Spleen (tissue), 7 donors: ENCODE data around the gene DYRK1A.

ENCODE experiments used
- POLR2AphosphoS5 ChIP-seq, 3 donors: sonication (generic); formaldehyde crosslinking; IDR thresholded peaks; one replicate each; pipeline ENCODE4 v1.5.1; 2017; ENCODE audit warnings: antibody characterized with exemption in 3 of 3
- TF ChIP-seq, protein P1 (sequence below), 11 experiments: fragments of 200-600 bp in 7 of 11; fragments of 450-650 bp in 4 of 11; sonication (generic) in 4 of 11; IDR thresholded peaks in 8 of 11; conservative IDR thresholded peaks in 3 of 11; 1 replicate in 7 of 11; 2 replicates in 4 of 11; pipeline versions ENCODE4 v1.4.0 to v1.8.0; 2016 to 2021; ENCODE audit warnings: antibody characterized with exemption in 11 of 11, inconsistent platforms in 4 of 11, mild to moderate bottlenecking in 1 of 11
- donor health status: DM: no; HTN: no; CAD: no; lungs with moderate emphysema.
- donor health status: DM: no; HTN: no; CAD: no.
- donor health status: DM: no; HTN: no; CAD: no.

DNA sequence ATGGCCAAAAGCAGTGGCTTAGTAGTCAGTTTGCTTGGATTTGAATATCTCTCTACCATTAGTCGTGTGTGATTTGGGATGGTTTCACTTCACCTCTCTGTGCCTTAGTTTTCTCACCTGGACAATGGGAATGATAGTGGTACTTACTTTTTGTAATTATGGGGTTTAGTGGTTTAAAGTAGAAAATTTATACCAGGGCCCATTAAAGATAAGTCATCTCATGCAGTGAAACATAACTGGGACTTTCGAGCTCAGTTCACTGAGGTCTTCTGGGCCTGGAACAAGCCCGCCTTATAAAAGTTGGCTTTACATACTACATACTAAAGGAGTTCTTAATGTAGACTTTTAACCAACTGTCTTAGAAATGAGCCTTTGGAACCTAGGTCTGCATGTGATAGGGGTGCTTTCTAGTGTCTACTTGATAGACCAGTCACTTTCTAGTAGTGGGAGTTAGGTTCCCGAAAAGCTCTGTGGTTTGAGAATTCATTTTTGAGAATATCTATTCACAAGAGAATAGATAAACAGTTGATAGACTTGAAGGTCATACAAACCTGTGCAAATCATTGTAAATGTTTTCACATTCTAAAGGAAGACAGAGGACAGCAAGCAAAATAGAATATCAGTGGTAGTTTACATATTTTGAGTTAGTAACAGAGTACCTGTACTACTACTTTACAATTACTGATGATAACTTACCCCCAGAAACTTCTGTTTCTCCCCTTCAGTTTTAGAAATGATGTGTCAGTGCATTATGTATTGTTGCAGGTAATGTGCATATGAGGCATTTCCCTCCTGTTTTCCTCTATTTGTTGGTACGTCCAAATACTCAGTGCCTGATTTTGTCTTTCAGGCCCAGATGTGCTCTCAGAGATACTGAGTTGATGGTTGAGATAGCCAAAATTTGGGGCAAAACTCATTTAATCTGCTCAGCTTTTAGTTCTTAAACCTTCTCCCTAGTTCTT lies 48.0 kb downstream of the DYRK1A start:
- TF ChIP-seq, protein P1, sequence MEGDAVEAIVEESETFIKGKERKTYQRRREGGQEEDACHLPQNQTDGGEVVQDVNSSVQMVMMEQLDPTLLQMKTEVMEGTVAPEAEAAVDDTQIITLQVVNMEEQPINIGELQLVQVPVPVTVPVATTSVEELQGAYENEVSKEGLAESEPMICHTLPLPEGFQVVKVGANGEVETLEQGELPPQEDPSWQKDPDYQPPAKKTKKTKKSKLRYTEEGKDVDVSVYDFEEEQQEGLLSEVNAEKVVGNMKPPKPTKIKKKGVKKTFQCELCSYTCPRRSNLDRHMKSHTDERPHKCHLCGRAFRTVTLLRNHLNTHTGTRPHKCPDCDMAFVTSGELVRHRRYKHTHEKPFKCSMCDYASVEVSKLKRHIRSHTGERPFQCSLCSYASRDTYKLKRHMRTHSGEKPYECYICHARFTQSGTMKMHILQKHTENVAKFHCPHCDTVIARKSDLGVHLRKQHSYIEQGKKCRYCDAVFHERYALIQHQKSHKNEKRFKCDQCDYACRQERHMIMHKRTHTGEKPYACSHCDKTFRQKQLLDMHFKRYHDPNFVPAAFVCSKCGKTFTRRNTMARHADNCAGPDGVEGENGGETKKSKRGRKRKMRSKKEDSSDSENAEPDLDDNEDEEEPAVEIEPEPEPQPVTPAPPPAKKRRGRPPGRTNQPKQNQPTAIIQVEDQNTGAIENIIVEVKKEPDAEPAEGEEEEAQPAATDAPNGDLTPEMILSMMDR (IDR thresholded peaks at IDR 0.05 in 8 of 11, conservative IDR thresholded peaks at IDR 0.05 in 3 of 11), result no peak
- TF ChIP-seq POLR2AphosphoS5 (IDR thresholded peaks at IDR 0.05), result no peak
